ENCODE data around the gene CAPN5.

CAPN5 gene

GRCh38 chr11:77110836-77111235 is 44.1 kb downstream of the CAPN5 start:
- TF ChIP-seq EZH2phosphoT487 (IDR thresholded peaks at IDR 0.05; ENCODE audit: borderline replicate concordance) (no peak), CTCF (conservative IDR thresholded peaks at IDR 0.05; ENCODE audit: low read length) (no peak)
- Histone ChIP-seq H3K27me3 (ENCODE audit: insufficient read depth, low read length, poor library complexity, severe bottlenecking) (no peaks in the 10 kb centered on the region), H3K9ac (ENCODE audit: low read depth, low read length, poor library complexity, severe bottlenecking) (no peak overlapping the region), H3F3A (ENCODE audit: low read depth) (no peaks in the 10 kb centered on the region), H3K79me2 (ENCODE audit: insufficient read depth, low read length) (no peaks in the 10 kb centered on the region), H3K9me3 (ENCODE audit: insufficient read depth, low read depth, low read length) (no peaks in the 10 kb centered on the region), H3K4me2 (ENCODE audit: low read depth, low read length, poor library complexity, severe bottlenecking) (no peak overlapping the region), H2AFZ (ENCODE audit: low read length) (no peak overlapping the region), H3K4me3 (ENCODE audit: low read length, poor library complexity, severe bottlenecking) (no peak overlapping the region), H3K4me1 (ENCODE audit: insufficient read depth, low read length, poor library complexity, severe bottlenecking) (peaks cover 9% of the 10 kb centered on the region), H3K9me2 (replicated peaks; ENCODE audit: low read depth, low read length) (no peaks in the 10 kb centered on the region), H3K36me3 (ENCODE audit: insufficient read depth, low read length) (no peaks in the 10 kb centered on the region), H4K20me1 (ENCODE audit: insufficient read depth, low read length, poor library complexity, severe bottlenecking) (no peaks in the 10 kb centered on the region)

- Histone ChIP-seq H3F3A (ENCODE audit: low read depth) (no peaks in the 10 kb centered on the region), H4K20me1 (ENCODE audit: insufficient read depth, low read length, poor library complexity, severe bottlenecking) (no peaks in the 10 kb centered on the region), H2AFZ (ENCODE audit: low read length) (no peak overlapping the region), H3K79me2 (ENCODE audit: insufficient read depth, low read length) (no peaks in the 10 kb centered on the region), H3K9ac (ENCODE audit: low read depth, low read length, poor library complexity, severe bottlenecking) (no peak overlapping the region), H3K9me2 (replicated peaks; ENCODE audit: low read depth, low read length) (no peaks in the 10 kb centered on the region), H3K9me3 (ENCODE audit: insufficient read depth, low read depth, low read length) (no peaks in the 10 kb centered on the region), H3K36me3 (ENCODE audit: insufficient read depth, low read length) (no peaks in the 10 kb centered on the region), H3K4me3 (ENCODE audit: low read length, poor library complexity, severe bottlenecking) (no peak overlapping the region), H3K27me3 (ENCODE audit: insufficient read depth, low read length, poor library complexity, severe bottlenecking) (no peaks in the 10 kb centered on the region), H3K4me1 (ENCODE audit: insufficient read depth, low read length, poor library complexity, severe bottlenecking) (peaks cover 9% of the 10 kb centered on the region), H3K4me2 (ENCODE audit: low read depth, low read length, poor library complexity, severe bottlenecking) (no peak overlapping the region)
- TF ChIP-seq CTCF (conservative IDR thresholded peaks at IDR 0.05; ENCODE audit: low read length): no peak
Measured at GRCh38 chr11:77111277-77111676, 44.5 kb downstream of the CAPN5 start.

- H3K4me1 ChIP-seq (ENCODE audit: insufficient read depth, low read length, poor library complexity, severe bottlenecking): peaks cover 9% of the 10 kb centered on the region
- no peaks in the 10 kb centered on the region for H3F3A ChIP-seq (ENCODE audit: low read depth)
- no peak overlapping the region for H3K9ac ChIP-seq (ENCODE audit: low read depth, low read length, poor library complexity, severe bottlenecking)
- no peaks in the 10 kb centered on the region for H3K9me3 ChIP-seq (ENCODE audit: insufficient read depth, low read depth, low read length)
- H3K36me3 ChIP-seq (ENCODE audit: insufficient read depth, low read length): no peaks in the 10 kb centered on the region
- no peak overlapping the region for H3K4me3 ChIP-seq (ENCODE audit: low read length, poor library complexity, severe bottlenecking)
- no peaks in the 10 kb centered on the region for H4K20me1 ChIP-seq (ENCODE audit: insufficient read depth, low read length, poor library complexity, severe bottlenecking)
- TF ChIP-seq CTCF (conservative IDR thresholded peaks at IDR 0.05; ENCODE audit: low read length) (no peak), EZH2phosphoT487 (IDR thresholded peaks at IDR 0.05; ENCODE audit: borderline replicate concordance) (no peak)
- no peaks in the 10 kb centered on the region for H3K79me2 ChIP-seq (ENCODE audit: insufficient read depth, low read length)
- no peak overlapping the region for H3K4me2 ChIP-seq (ENCODE audit: low read depth, low read length, poor library complexity, severe bottlenecking)
- no peaks in the 10 kb centered on the region for H3K9me2 ChIP-seq (replicated peaks; ENCODE audit: low read depth, low read length)
- no peaks in the 10 kb centered on the region for H3K27me3 ChIP-seq (ENCODE audit: insufficient read depth, low read length, poor library complexity, severe bottlenecking)
- H2AFZ ChIP-seq (ENCODE audit: low read length): no peak overlapping the region
Measured at GRCh38 chr11:77111946-77112345, 45.2 kb downstream of the CAPN5 start.
